Pancreas (tissue), 10 donors: ENCODE data around the gene CLDN6. TPM values are rescaled to one million over a fixed set of nuclear protein-coding genes. Genes with fewer than 3 reads are reported as not detected.

ENCODE experiments used
- ATAC-seq, 4 donors: fragments of 200-7000 bp; cut with Tn5 transposase; one replicate each; pipeline versions ENCODE4 v1.8.0 to v1.9.1; 2020; ENCODE audit warnings: mild to moderate bottlenecking in 4 of 4, moderate library complexity in 4 of 4
- DNase-seq, 6 donors: peaks; one replicate each; pipeline ENCODE4 v3.0.0-alpha.2; 2020
- FAIRE-seq: peaks from 2 replicates; lab custom pipeline; 2012; peaks lifted over from hg19 to GRCh38; lab: Jason Lieb, UNC
- H3K27ac ChIP-seq, 4 donors: fragments of 200-600 bp; sonication (generic); 1 replicate in 3 of 4; 2 replicates in 1 of 4; pipeline versions ENCODE4 v1.5.0 to v1.8.0; 2020
- H3K27me3 ChIP-seq, 4 donors: fragments of 200-600 bp; one replicate each; pipeline ENCODE4 v1.8.0; 2021
- H3K36me3 ChIP-seq, 3 donors: fragments of 200-600 bp; sonication (generic) in 1 of 3; one replicate each; pipeline versions ENCODE4 v1.5.0 to v1.8.0; 2020 to 2021
- H3K4me1 ChIP-seq, 3 donors: fragments of 200-600 bp; one replicate each; pipeline ENCODE4 v1.8.0; 2021
- H3K4me3 ChIP-seq, 4 donors: fragments of 200-600 bp; sonication (generic) in 2 of 4; one replicate each; pipeline versions ENCODE4 v1.5.0 to v1.8.0; 2020 to 2021
- H3K9me3 ChIP-seq, 4 donors: fragments of 200-600 bp; one replicate each; pipeline ENCODE4 v1.8.0; 2021
- CTCF ChIP-seq, 4 donors: fragments of 200-600 bp; sonication (generic) in 3 of 4; IDR thresholded peaks; one replicate each; pipeline versions ENCODE4 v1.5.0 to v1.8.0; 2021; ENCODE audit warnings: antibody characterized with exemption in 4 of 4
- WGBS, 2 donors: extraction: QIAGEN DNeasy Blood & Tissue Kit; methylation state at CpG; one replicate each; pipeline ENCODE4 v1.1.7; 2013; 5-methylcytosine and 5-hydroxymethylcytosine counted together
- intact Hi-C, 3 donors: fragments of 100-400 bp; cut with DNase I; formaldehyde crosslinking; loops; one replicate each; pipeline versions ENCODE4 v1.11.1 to v1.14.2; 2022
- polyA plus RNA-seq, 2 donors: library from polyadenylated mRNA; stranded (reverse); fragments of 200-250 nt; gene quantifications; one replicate each; pipeline ENCODE4 v1.2.3, GENCODE V29; 2013
- total RNA-seq, 6 donors: library from RNA; stranded (reverse); fragmentation: NEBNext Ultra II Directional in 4 of 6; extraction: Animal tissue kit (Norgen Biotek cat#: 25700) in 4 of 6; gene quantifications; one replicate each; pipeline versions ENCODE4 v1.2.1 to v1.2.4, GENCODE V29; 2021 to 2023
- donor health status: healthy with polysubstance abuse.
- donor health status: DM: no; HTN: no; CAD: no; lungs with moderate emphysema.
- donor health status: DM: no; HTN: no; CAD: no.
- donor health status: control.
- donor health status: control.
- donor health status: Bipolar disorder and iron deficiency.
- donor health status: DM: yes; HTN: yes; CAD: no.
- donor health status: DM: no; HTN: no; CAD: no.
- donor health status: DM: no; HTN: no; CAD: no.
- donor health status: DM: yes; HTN: yes; CAD: no.

Gene CLDN6
- total and polyA plus RNA-seq, 8 donors, result 0.12 to 5.1 (median 0.73) TPM

GRCh38 chr16:3007059-3007956 is 10.7 kb downstream of the CLDN6 start:
- FAIRE-seq (no peak), ATAC-seq (peak; percentile 15 to 46 (median 33))
- H3K4me1 ChIP-seq, result peaks cover 41 to 56% (median 43%) of the 10 kb centered on the region in 3 donors

GRCh38 chr16:3004781-3005284 is 13.2 kb downstream of the CLDN6 start:
- intact Hi-C loops, result no loop called here
- Histone ChIP-seq H3K36me3 (no peaks in the 10 kb centered on the region), H3K4me1 (peaks cover 31 to 43% (median 32%) of the 10 kb centered on the region in 3 donors), H3K27ac (peak overlapping the region; percentile 53 to 93 (median 79)), H3K4me3 (peak overlapping the region; percentile 11 to 51 (median 31)), H3K27me3 (no peaks in the 10 kb centered on the region), H3K9me3 (no peaks in the 10 kb centered on the region)
- no peak for TF ChIP-seq CTCF (IDR thresholded peaks at IDR 0.05)
- DNase-seq, result peak in 5 of 6 donors; percentile 74 to 89 (median 79)
- no peak for FAIRE-seq
- WGBS, 2 donors, result 3% methylated on average over 25 of the region's 25 CpGs
- ATAC-seq, result peak in 2 of 4 donors; percentile 11 to 13

More at GRCh38 chr16:3007059-3007956, 10.7 kb downstream of the CLDN6 start:
- WGBS, 2 donors, result 15 to 17% methylated on average over 13 of the region's 13 CpGs
- no peaks in the 10 kb centered on the region for H3K36me3 ChIP-seq
- H3K27ac ChIP-seq, result peak overlapping the region; percentile 53 to 93 (median 79)
- peak in 5 of 6 donors; percentile 64 to 78 (median 68) for DNase-seq
- H3K27me3 ChIP-seq, result no peaks in the 10 kb centered on the region
- H3K4me3 ChIP-seq, result peak overlapping the region in 2 of 4 donors; percentile 45 to 51
- TF ChIP-seq CTCF (IDR thresholded peaks at IDR 0.05), result no peak
- no peaks in the 10 kb centered on the region for H3K9me3 ChIP-seq
- intact Hi-C loops, result no loop called here

GRCh38 chr16:3004319-3004718 is 13.7 kb downstream of the CLDN6 start:
- no peak for TF ChIP-seq CTCF (IDR thresholded peaks at IDR 0.05)
- H3K4me1 ChIP-seq, result peaks cover 27 to 38% (median 31%) of the 10 kb centered on the region in 3 donors
- no peak for ATAC-seq
- DNase-seq, result peak in 2 of 6 donors; percentile 72
- FAIRE-seq, result no peak
- no peaks in the 10 kb centered on the region for H3K9me3 ChIP-seq
- WGBS, 2 donors, result 0 to 1% methylated on average over 20 to 65 of the region's 67 CpGs
- no peak overlapping the region for H3K27ac ChIP-seq
- H3K36me3 ChIP-seq, result no peaks in the 10 kb centered on the region
- intact Hi-C loops, result no loop called here
- H3K27me3 ChIP-seq, result no peaks in the 10 kb centered on the region
- H3K4me3 ChIP-seq, result peak overlapping the region in 1 of 4 donors; percentile 51

- Histone ChIP-seq H3K4me3 (peak overlapping the region in 2 of 4 donors; percentile 13 to 51), H3K36me3 (no peaks in the 10 kb centered on the region), H3K27me3 (no peaks in the 10 kb centered on the region), H3K9me3 (no peaks in the 10 kb centered on the region), H3K27ac (no peak overlapping the region), H3K4me1 (peaks cover 23 to 32% (median 31%) of the 10 kb centered on the region in 3 donors)
- 6 to 8% methylated on average over 47 to 58 of the region's 58 CpGs for WGBS, 2 donors
- DNase-seq, result peak; percentile 97 to 99 (median 99)
- FAIRE-seq, result peak; percentile 82
- ATAC-seq, result peak; percentile 80 to 94 (median 84)
- intact Hi-C loops, result no loop called here
- peak in 1 of 4 donors; percentile 41 for TF ChIP-seq CTCF (IDR thresholded peaks at IDR 0.05)
Measured at GRCh38 chr16:3003582-3004270, 14.3 kb downstream of the CLDN6 start.
